HG03045 (cell line): ENCODE data around the gene SLC16A13.

Experiments
- ATAC-seq: cut with Tn5 transposase; IDR thresholded peaks from one replicate; pipeline ENCODE4 v1.9.1; 2021; ENCODE audit warnings: mild to moderate bottlenecking, moderate library complexity; ENCODE audit not compliant: unreplicated experiment

SLC16A13 gene

DNA sequence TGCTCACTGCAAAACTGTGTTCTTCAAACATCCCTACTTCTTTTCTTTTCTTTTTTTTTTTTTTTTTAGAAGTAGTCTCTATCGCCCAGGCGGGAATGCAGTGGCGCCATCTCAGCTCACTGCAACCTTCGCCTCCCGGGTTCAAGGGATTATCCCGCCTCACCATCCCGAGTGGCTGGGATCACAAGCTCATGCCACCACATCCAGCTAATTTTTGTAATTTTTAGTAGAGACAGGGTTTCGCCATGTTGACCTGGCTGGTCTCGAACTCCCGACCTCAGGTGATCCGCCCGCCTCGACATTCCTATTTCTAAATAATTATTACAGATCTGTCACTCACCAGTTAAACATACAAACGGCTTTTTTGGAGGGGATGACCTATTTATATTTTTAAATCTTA, 24.4 kb upstream of the SLC16A13 start:
- no peak for ATAC-seq

DNA sequence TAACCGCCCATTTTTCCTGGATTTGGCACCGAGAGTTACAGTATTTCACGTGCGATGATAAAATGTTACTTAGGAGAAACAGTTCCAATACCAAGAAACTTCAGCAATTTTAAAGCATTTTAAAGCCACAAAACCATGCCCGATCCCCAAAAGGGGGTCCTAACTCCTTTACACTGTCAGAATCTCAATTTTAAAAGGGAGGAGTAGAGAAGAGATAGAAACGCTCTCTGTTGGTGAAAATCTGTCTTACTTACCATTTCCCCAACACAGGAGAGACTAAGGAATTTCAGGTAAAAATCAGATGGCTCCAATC, 23.9 kb upstream of the SLC16A13 start:
- no peak for ATAC-seq

DNA sequence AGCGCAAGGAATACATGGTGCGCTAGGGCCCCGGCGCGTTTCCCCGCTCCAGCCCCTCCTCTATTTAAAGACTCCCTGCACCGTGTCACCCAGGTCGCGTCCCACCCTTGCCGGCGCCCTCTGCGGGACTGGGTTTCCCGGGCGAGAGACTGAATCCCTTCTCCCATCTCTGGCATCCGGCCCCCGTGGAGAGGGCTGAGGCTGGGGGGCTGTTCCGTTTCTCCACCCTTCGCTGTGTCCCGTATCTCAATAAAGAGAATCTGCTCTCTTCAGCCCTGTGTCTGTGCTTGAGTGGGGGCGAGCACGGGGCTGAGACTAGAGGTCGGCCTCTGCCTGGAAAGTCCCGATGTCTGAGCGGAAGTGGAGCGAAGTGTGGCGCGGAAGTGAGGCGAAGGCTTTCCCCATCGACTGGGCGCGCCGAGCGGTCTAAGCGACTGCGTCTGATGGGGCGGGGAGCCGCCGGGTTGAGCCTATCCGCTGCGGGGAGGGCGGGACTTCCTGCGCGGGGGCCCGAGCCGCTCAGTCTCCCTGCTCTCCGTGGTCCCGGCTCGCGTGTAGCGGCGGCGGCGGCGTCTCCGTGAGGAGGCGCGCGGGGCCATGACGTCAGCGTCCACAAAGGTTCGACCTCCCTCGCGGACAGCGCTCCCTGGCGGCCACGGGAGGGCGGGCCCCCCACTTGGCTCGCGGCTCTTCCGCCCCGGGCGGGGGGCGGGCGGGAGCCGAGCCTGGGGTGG, 21.4 kb upstream of the SLC16A13 start:
- peak; percentile 81 for ATAC-seq

DNA sequence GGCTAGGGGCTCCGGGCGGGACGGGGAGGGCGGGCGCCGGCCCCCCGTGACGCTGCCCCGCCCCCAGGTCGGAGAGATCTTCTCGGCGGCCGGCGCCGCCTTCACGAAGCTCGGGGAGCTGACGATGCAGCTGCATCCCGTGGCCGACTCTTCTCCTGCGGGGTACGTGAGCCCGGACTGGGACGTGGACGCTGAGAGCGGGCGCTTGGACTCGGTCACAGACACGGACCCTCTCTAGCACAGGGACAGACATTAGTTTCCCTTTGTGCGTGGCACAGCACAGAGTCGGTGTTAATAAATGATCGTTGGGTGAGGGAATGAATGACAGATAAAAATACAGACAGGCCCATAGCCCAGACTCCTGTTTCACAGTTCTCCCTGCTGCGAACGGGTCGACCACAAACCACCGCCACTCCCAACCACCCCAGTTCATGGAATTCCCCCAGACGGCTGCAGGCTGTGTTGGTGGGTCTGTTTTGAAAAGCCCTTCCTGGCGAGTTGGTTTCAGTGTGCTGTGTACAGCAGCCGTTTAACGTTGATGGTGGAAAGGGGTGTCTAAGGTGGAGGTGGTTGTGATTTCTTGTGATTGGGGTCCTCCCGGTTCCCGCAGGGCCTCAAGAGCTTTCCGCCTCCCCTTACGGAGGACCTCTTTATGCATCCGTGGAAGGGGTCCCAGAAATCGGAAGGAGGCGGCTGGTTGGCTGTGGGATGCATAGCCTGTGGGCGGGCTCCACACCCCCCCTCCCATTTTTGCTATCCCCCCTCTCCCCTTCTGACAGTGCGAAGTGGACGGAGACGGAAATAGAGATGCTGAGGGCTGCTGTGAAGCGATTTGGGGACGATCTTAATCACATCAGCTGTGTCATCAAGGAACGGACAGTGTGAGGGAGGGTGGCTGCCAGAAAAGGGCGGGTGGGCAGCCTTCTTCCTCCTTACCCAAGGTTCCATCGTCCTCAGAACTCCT, 20.5 kb upstream of the SLC16A13 start:
- ATAC-seq = peak; percentile 13

DNA sequence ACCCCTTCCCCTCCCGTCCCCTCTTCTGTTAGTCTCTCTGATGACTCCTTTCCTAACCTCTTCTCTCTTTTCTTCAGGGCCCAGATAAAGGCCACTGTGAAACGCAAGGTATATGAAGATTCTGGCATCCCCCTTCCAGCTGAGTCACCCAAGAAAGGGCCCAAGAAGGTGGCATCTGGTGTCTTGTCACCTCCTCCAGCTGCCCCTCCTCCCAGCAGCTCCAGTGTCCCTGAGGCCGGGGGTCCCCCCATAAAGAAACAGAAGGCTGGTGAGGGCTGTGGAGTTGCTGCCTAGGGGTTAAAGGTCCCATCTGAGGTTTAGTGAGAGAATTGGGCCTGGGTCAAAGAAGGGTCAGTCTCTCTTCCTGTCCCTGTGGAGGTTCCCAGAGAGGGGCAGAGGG, 19.4 kb upstream of the SLC16A13 start:
- no peak for ATAC-seq

DNA sequence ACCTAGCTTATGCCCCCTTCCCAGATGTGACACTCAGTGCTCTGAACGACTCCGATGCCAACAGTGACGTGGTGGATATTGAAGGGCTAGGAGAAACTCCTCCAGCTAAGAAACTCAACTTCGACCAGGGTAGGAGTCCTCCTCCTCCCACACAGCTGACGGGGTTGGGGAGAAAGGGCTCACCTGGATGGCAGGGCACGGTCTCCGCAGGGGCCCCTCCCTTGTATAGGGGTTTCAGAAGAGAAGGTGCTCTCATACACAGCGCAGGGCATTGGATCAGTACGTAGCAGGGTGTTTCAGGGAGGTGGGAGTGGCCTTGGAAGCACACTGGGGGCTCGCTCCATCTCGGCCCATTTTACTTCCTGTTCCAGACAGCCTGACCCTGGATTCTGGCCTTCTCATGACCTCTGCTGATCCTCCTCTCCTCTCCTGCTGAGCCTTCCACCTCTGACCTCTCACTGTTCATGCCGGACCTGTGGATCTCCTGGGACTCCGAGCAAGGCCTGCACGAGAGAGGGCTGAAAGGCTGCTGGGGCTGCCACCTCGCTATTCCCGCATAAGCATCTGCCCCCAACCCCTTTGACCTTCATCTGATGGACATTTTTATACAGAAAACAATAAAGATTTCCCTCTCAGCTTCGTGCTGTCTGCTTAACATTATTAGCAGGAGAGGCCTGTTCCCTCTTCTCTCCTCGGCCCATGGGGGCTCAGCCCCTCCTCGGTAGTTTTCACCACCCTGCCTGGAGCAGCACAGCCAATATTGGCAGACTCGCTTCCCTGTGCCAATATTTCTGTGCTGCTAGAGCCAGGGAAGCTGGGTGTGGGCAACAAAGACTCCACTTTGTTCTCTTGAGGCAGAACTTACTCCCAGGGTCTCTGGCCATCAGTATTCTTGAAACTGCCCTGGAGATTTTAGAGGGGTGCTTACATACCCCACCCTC, 18.7 kb upstream of the SLC16A13 start:
- no peak for ATAC-seq

DNA sequence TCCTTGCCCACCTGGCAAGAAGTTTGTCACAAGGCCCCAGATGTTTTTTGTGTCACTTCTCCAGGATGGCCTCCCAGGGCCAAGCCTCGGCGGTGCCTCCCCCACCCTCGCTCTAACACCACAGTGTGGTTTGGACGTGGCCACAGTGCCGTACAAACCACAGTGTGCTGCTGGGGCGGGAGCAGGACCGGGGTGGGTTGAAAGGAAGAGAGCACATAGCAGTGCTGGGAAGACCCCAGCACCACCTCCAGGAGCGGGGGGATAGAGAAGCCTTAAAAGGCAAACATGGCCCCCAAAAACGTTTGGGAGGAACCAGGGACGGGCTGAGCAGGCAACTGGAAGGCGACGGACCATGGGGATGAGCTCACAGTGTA, 18.0 kb upstream of the SLC16A13 start:
- ATAC-seq = no peak

DNA sequence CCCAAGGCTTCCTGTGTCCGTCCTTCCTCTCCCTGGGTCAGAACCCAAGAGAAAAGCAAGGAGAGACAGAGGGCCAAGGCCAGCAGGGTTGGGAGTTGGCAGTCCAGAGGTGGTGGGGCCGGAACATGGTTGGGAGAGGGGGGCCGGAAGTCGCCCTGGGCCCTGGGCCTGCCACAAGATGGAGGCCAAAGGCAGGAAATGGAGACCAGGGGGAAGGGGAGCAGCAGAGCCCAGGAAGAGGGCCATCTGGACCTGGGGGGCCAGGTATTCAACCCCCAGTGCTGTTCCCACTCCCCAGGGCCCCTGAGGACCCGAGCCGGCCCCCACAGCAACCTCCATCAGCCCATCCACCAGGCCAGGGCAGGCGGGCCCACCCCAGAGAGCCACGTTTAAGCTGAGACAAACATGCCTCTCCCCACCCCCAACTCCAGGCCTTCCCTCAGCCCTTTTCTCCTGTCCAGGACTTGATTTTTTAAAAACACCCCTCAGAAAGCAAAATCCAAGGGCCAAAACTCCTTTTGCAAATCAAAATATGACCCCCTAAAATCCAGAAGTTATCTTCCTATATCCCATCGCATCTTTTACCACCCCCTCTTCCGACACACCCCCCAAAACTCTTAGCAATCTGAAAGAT, 17.4 kb upstream of the SLC16A13 start:
- no peak for ATAC-seq

DNA sequence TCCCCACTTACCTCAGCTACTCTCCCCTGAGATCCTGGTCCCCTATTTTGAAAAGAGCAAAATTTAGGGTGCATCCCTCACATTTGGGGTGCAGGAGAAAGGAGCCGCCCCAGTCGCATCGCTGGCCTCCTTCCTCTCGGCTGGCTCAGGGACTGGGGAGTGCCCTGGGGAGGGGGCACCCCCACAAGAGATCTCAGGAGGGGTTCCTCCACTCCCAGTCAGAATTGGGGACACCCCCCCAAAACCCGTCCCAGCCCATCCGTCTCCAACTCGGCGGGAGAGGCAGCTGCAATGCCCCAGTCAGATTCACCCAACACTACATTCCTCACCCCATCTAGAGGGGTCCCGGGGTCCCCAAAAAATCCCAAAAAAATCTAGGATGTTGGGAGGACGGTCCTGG, 16.4 kb upstream of the SLC16A13 start:
- ATAC-seq = no peak

DNA sequence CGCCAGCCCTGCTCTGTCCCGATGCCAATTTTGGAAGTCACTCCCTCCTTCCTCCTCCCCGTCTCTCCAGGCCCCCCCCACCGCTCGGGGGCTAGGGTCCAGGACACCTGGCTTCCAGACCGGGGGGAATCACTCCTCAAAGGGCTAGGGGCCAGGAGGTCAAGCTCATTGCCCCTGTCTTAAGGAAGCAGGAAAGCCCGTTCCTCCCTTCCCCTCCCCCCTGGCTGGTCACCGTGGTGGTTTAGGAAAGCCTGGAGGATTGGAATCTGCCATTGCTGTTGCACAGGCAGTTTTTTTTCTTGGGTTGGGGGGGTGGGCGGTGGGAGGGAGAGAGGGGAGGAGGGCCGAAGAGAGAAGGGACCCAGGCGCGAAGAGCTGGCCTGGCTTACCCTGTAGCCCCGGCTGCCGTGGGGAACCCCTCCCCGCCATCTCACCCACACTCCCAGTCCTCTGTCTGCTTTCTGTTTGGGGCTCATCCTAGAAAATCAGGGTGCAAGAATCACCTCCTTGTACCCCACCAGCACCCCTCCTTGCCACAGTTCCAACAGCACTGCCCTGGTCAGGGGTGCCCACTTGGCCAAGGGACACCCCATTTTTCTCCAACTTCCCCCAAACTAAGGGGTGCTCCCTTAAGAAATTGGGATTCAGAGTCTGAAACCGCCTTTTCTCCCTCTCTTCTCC, 15.8 kb upstream of the SLC16A13 start:
- ATAC-seq = no peak

DNA sequence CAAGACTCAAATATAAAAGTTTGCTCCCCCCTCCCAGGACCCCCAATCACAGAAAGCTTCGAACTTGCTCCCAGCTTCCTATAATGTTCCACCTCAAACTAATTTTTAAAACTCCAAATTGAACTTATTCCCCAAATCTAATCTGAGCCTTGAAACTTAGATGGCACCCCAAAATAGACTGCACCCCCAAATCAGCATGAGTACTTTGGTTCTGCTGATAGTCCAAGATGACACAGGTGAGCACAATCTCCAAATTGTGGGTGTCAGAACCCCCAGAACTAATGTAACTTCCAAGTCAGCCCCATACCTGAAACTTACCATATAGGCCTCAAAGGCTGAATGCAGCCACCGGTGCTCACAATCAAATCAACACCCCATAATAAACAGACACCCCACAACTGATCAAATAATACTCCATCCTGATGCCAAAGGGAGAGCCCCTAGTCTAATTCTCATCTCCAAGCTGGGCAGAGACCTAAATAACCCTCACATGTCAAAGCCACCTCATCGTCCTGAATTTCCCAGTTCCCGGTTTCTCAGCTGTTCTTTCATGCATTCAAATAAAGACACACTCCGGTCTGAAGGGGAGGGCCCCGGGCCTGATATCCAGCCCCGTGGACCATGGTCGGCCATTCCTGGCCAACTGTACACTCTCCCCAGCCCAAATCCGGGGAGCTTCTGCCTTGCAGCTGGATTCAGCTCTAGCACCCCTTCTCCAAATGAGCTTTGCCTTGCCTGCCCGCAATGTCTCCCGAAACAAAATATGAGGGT, 14.7 kb upstream of the SLC16A13 start:
- no peak for ATAC-seq

DNA sequence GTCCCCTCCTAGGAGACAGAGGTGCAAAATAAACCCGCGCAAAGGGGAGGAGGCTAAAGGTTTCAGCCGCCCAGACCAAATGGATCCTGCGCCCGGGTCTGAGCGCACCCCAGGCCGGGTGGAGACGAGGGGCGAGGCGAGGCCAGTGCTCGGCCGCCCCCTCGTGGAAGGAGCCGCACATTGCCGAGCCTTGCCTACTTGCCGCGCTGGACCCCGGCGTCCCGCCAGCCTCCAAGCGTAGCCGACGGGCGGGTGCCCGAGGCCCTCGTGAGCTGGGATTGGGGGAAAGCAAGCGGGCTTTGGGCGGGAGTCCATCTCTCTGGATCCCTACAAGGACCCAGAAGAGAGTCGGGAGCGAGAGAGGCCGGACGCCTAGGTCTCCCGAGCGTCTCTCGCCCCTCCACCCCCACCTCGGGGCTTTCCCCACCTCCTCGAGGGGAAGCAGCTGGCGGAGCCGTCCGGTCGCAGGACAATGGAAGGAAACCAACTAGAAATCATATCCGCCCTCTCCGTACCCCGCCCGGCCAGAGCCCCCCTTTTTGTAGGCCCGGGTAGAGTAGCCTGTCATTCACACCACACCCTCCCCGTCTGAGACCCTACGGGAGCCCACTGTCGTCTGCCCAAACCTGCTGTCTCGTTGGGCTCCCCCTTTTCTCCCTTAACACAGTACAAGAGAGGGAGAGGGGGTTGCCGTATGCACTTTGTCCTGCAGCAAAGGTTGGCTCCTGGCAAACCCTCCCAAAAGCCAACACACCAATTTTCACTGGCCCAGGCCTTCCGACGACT, 13.6 kb upstream of the SLC16A13 start:
- ATAC-seq = peak; percentile 71

DNA sequence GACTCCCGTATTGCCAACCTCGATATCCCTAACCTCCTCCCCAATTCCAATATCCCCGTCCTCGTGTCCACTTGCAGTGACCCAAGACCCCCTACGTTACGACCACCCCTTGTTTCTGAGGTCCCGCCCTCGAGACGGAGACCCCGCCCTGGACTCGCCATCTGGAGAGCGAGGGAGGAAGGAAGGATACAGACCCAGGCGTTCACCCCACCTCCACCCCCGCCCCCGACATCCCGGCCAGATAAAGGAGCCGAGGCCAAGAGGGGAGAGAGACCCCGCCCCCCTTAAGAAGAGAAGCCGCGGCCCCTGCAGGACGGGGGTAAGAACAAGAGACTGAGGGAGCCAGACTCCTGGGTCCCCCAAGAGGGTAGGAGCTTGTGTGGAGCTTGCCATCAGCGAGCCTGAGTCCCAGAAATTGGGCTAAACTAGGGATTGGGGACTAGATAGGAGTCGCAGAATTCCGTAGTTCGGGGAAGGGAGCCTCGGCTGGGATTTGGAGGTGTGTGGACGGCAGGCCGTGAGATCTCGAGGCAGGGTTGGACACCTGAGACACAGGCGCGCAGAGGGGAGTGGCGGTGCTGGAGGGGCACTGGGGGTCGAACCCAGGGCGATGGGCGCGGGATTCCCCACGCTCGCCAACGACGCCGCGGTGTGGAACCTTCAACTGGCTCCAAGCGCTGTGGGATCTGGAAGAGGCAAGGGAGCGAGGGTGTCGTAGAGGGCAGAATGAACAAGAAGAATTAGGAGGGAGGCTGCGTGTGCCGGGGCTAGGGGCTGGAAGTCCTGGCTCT, 12.8 kb upstream of the SLC16A13 start, which contains the start of gene BCL6B:
TSS of gene BCL6B (plus strand) at position 270 of the 791 bp plus-strand sequence. CDS start 622 bp downstream, outside the sequence.
- ATAC-seq = no peak

DNA sequence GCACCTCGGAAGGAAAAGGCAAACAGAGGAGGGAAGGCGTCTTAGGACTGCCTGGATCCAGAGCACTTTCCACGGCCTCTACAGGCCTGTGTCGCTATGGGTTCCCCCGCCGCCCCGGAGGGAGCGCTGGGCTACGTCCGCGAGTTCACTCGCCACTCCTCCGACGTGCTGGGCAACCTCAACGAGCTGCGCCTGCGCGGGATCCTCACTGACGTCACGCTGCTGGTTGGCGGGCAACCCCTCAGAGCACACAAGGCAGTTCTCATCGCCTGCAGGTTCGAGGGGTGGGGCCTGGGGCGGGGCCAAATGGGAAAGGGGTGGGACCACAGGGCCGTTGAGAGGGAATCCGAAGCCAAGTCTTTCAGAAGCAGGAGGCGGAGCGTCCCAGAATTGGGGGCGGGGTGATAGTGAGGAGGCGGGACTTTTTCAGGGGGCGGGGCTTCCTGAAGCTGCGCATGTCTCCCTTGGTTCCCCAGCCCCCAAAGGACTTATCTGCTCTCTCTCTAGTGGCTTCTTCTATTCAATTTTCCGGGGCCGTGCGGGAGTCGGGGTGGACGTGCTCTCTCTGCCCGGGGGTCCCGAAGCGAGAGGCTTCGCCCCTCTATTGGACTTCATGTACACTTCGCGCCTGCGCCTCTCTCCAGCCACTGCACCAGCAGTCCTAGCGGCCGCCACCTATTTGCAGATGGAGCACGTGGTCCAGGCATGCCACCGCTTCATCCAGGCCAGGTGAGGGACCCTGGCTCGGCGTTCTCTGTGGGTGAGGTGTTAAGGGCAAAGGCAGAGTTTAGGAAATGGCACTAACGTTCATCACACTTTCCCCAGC, 12.0 kb upstream of the SLC16A13 start:
- ATAC-seq = no peak

DNA sequence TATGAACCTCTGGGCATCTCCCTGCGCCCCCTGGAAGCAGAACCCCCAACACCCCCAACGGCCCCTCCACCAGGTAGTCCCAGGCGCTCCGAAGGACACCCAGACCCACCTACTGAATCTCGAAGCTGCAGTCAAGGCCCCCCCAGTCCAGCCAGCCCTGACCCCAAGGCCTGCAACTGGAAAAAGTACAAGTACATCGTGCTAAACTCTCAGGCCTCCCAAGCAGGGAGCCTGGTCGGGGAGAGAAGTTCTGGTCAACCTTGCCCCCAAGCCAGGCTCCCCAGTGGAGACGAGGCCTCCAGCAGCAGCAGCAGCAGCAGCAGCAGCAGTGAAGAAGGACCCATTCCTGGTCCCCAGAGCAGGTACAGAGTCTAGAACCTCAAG, 11.4 kb upstream of the SLC16A13 start:
- no peak for ATAC-seq

DNA sequence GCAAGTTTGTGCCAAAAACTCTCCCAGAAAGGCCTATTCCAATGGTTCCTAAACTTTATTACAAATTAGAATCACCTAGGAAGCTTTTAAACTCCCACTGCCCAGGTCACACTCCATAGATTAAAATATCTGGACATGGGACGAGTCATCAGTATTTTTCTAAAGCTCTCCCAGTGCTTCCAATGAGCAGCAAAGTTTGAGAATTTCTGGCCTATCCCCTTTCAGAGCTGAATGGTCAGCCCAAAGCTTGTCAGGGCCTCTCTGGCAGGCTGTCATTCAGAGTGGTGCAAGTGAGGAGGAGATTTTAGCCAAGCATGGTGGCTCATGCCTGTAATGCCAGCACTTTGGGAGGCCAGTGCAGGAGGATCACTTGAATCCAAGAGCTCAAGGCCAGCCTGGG, 10.6 kb upstream of the SLC16A13 start:
- no peak for ATAC-seq
